Common myeloid progenitor, CD34-positive (primary cell): ENCODE data around the gene ARIH1. TPM values are rescaled to one million over a fixed set of nuclear protein-coding genes. Genes with fewer than 3 reads are reported as not detected.
"Not testable (repeated sequence)": the region's sequence is repeated elsewhere in the genome, so short reads cannot be mapped to it uniquely, and the experiment has no call there.

Experiments
- CTCF ChIA-PET: fragments of 350-600 bp; sonication (Branson Sonifier 250); formaldehyde crosslinking; loops from one replicate; lab custom pipeline; 2021; ENCODE audit warnings: antibody characterized with exemption; lab: Charles Lee
- POLR2A ChIA-PET: fragments of 350-600 bp; sonication (Branson Sonifier 250); formaldehyde crosslinking; loops from one replicate; lab custom pipeline; 2021; ENCODE audit warnings: antibody characterized with exemption; lab: Charles Lee
- DNase-seq, 3 donors: peaks; one replicate each; pipeline versions ENCODE4 v3.0.0 to v3.0.0-alpha.2; 2013
- H3K27ac ChIP-seq, 2 experiments: 1 replicate in 1 of 2; 2 replicates in 1 of 2; pipeline ENCODE4 v1.7.0; 2013; ENCODE audit warnings: inconsistent platforms in 2 of 2, low read length in 2 of 2, mild to moderate bottlenecking in 2 of 2, low read depth in 1 of 2, moderate library complexity in 1 of 2; ENCODE audit not compliant: severe bottlenecking in 2 of 2, insufficient read depth in 1 of 2, poor library complexity in 1 of 2
- H3K27me3 ChIP-seq, 5 experiments: replicated peaks in 2 of 5; 1 replicate in 3 of 5; 2 replicates in 2 of 5; pipeline versions ENCODE4 v1.6.1 to v1.7.0; 2013; ENCODE audit warnings: low read length in 4 of 5, mild to moderate bottlenecking in 2 of 5, moderate library complexity in 2 of 5, inconsistent platforms in 1 of 5; ENCODE audit not compliant: insufficient read depth in 5 of 5, control insufficient read depth in 4 of 5
- H3K36me3 ChIP-seq, 4 experiments: 1 replicate in 2 of 4; 2 replicates in 2 of 4; pipeline versions ENCODE4 v1.6.1 to v1.7.0; 2013; ENCODE audit warnings: low read length in 3 of 4, control low read depth in 1 of 4, mild to moderate bottlenecking in 1 of 4; ENCODE audit not compliant: control insufficient read depth in 4 of 4, insufficient read depth in 4 of 4
- H3K4me1 ChIP-seq, 4 experiments: 1 replicate in 3 of 4; 2 replicates in 1 of 4; pipeline versions ENCODE4 v1.6.1 to v1.7.1; 2013; ENCODE audit warnings: low read length in 3 of 4, mild to moderate bottlenecking in 3 of 4, control low read depth in 1 of 4, inconsistent platforms in 1 of 4, moderate library complexity in 1 of 4; ENCODE audit not compliant: control insufficient read depth in 4 of 4, insufficient read depth in 4 of 4; ENCODE audit errors: control extremely low read depth in 1 of 4
- H3K4me3 ChIP-seq, 7 experiments: 1 replicate in 4 of 7; 2 replicates in 3 of 7; pipeline versions ENCODE4 v1.5.1 to v1.7.0; 2013; ENCODE audit warnings: mild to moderate bottlenecking in 7 of 7, low read length in 6 of 7, moderate library complexity in 6 of 7, inconsistent platforms in 2 of 7, low read depth in 2 of 7, control low read depth in 1 of 7; ENCODE audit not compliant: insufficient read depth in 4 of 7, control insufficient read depth in 1 of 7; ENCODE audit errors: extremely low read depth in 1 of 7
- H3K9me3 ChIP-seq, 5 experiments: 1 replicate in 4 of 5; 2 replicates in 1 of 5; pipeline versions ENCODE4 v1.6.1 to v1.7.1; 2013; ENCODE audit warnings: low read length in 4 of 5, mild to moderate bottlenecking in 2 of 5, inconsistent platforms in 1 of 5, low read depth in 1 of 5, moderate library complexity in 1 of 5; ENCODE audit not compliant: control insufficient read depth in 4 of 5, insufficient read depth in 2 of 5; ENCODE audit errors: control extremely low read depth in 1 of 5
- WGBS: methylation state at CpG from one replicate; pipeline ENCODE4 v1.1.5; 2013; ENCODE audit not compliant: insufficient coverage; 5-methylcytosine and 5-hydroxymethylcytosine counted together
- polyA plus RNA-seq: library from polyadenylated mRNA; unstranded; fragments of 120-200 nt; gene quantifications from one replicate; pipeline ENCODE4 v1.2.1, GENCODE V29; 2013

ARIH1 gene
- polyA plus RNA-seq = 53.5 TPM

DNA sequence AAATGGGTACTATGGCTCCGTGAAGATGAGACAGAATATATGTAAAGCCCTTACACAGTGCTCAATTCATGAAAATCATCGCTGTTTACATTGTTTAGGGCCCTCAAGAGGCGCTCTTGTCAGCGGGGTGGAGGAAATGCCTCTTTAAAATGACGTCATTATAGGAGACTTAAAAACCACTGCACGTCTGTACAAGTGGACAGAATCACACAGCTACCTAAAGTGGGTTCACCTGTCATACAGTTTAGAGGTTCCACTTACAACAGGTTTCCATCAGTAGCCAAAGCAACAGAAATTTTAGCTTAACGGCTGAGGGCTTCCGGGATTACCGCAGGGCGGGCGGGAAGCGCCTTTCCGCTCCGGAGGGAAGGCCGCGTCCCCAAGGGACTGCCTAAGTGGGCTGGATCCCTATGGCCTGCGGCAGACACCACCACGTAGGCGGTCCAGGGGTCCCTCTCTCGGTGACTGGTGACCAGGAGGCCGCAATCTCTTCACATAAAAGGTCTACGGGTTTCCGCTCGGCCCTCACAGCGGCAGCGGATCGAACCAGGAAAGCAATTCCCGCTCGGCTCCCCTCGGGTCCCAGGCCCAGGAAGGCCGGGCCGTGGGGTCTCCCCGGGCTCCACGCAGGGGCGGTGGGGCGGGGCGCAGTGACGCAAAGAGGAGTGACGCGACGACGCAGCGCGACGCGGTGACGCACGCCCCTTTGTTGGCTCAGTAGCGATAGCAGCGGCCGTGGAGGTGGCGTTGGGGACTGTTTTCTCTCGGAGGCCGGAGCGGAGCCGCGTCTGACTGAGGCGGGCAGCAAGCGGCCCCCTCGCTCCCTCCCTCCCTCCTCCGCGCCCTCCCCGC is at the start of gene ARIH1:
ARIH1 (plus strand) TSS at position 717 of the 852 bp plus-strand sequence. CDS start 310 bp downstream, outside the sequence.
- Histone ChIP-seq H3K27me3 (no peaks in the 10 kb centered on the region), H3K36me3 (peaks cover 3 to 7% (median 5%) of the 10 kb centered on the region in 4 experiments), H3K9me3 (no peaks in the 10 kb centered on the region), H3K27ac (peak within 1 kb of the TSS; percentile 100), H3K4me1 (peaks cover 13 to 35% (median 21%) of the 10 kb centered on the region in 4 experiments), H3K4me3 (peak within 1 kb of the TSS; percentile 78 to 98 (median 93))
- POLR2A ChIA-PET = interaction anchor here (0.6 to 2.1 kb wide), 4 partner anchors 9 to 57 kb away, joined by 3 to 5 read pairs (median 4); no protein-coding TSS in a partner anchor
- peak; percentile 95 to 98 (median 97) for DNase-seq
- CTCF ChIA-PET = interaction anchor here (0.7 to 1.6 kb wide), 12 partner anchors 8 to 136 kb away, joined by 3 to 6 read pairs (median 4); partner anchors contain the start of gene HEXA
- under 1% methylated on average over 56 of the region's 63 CpGs for WGBS

- H3K27me3 ChIP-seq = peaks cover 0 to 4% (median 0%) of the 10 kb centered on the region in 5 experiments
- H3K27ac ChIP-seq = no peak overlapping the region
- no peak for DNase-seq
- peaks cover 0 to 5% (median 0%) of the 10 kb centered on the region in 4 experiments for H3K4me1 ChIP-seq
- no peaks in the 10 kb centered on the region for H3K36me3 ChIP-seq
- H3K9me3 ChIP-seq = peaks cover 2 to 32% (median 9%) of the 10 kb centered on the region in 5 experiments
- ChIA-PET CTCF (no interaction called here), POLR2A (no interaction called here)
- H3K4me3 ChIP-seq = no peak overlapping the region
Observed at GRCh38 chr15:72426753-72427152, 47.4 kb upstream of the ARIH1 start.

- Histone ChIP-seq H3K4me3 (no peak overlapping the region), H3K4me1 (no peaks in the 10 kb centered on the region), H3K27me3 (peaks cover 0 to 5% (median 0%) of the 10 kb centered on the region in 5 experiments), H3K27ac (no peak overlapping the region), H3K36me3 (no peaks in the 10 kb centered on the region), H3K9me3 (peaks cover 0 to 24% (median 5%) of the 10 kb centered on the region in 5 experiments)
- POLR2A ChIA-PET = no interaction called here
- CTCF ChIA-PET = no interaction called here
- WGBS = no CpG with 5 or more reads among the region's 1 CpG
- DNase-seq = peak in 1 of 3 donors; percentile 5
Observed at GRCh38 chr15:72437650-72438316, 36.3 kb upstream of the ARIH1 start.

- H3K4me3 ChIP-seq, DNase-seq, POLR2A ChIA-PET, H3K27ac ChIP-seq, H3K9me3 ChIP-seq, H3K27me3 ChIP-seq, H3K4me1 ChIP-seq, H3K36me3 ChIP-seq: not testable (repeated sequence)
- CTCF ChIA-PET = interaction anchor here (1.4 kb wide), 1 partner anchor 11 kb away, joined by 4 read pairs; no protein-coding TSS in a partner anchor
- WGBS = no CpG with 5 or more reads among the region's 5 CpGs
Observed at GRCh38 chr15:72442848-72443247, 31.3 kb upstream of the ARIH1 start.

DNA sequence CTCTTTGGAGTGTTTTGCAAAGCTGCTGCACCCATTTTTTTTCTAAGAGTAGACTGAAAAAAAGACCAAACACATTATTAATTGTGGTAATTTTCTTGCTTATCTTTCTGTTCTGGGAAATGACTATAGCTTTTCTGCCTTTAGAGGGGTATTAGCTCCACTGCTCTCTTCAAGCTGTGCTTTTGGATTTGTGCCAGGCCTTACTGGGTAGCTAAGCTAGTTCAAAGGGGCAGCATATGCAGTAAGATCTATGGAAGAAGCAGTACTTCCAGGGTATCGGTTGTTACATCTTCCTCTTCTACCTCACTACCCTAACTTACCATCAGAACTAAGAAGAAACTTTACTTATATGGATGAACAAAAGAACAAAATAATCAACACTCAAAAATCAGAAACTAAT is 28.7 kb upstream of the ARIH1 start:
- H3K27ac ChIP-seq = no peak overlapping the region
- H3K4me3 ChIP-seq = no peak overlapping the region
- no CpG with 5 or more reads among the region's 1 CpG for WGBS
- ChIA-PET CTCF (interaction anchor here (0.7 kb wide), 1 partner anchor 260 kb away, joined by 3 read pairs; no protein-coding TSS in a partner anchor), POLR2A (no interaction called here)
- peaks cover 0 to 1% (median 0%) of the 10 kb centered on the region in 5 experiments for H3K27me3 ChIP-seq
- peaks cover 0 to 1% (median 0%) of the 10 kb centered on the region in 5 experiments for H3K9me3 ChIP-seq
- H3K4me1 ChIP-seq = no peaks in the 10 kb centered on the region
- DNase-seq = no peak
- no peaks in the 10 kb centered on the region for H3K36me3 ChIP-seq

DNA sequence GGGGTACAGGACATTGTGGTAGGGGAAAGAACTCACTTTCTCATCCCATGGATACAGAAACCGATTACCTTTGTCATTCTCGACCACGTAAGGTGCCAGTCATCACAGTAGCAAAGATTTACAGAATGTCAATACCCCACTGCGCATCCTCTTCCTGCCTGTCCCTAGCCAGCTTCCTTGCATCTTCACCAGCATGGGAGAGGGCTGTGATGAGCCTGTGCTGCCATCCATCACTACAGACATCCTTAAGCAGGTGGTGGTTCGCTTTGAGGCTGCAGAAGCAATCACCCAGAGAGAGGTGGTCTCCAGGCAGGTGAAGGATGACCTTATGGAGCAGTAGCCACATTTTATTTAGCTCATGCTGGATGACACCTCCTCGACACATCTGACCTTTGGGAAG is 23.3 kb upstream of the ARIH1 start:
- H3K36me3 ChIP-seq = no peaks in the 10 kb centered on the region
- 87% methylated on average over 6 of the region's 6 CpGs for WGBS
- ChIA-PET CTCF (interaction anchor here (0.8 kb wide), 1 partner anchor 16 kb away, joined by 3 read pairs; no protein-coding TSS in a partner anchor), POLR2A (no interaction called here)
- no peak overlapping the region for H3K27ac ChIP-seq
- H3K4me1 ChIP-seq = no peaks in the 10 kb centered on the region
- no peak overlapping the region for H3K4me3 ChIP-seq
- H3K27me3 ChIP-seq = peaks cover 0 to 2% (median 0%) of the 10 kb centered on the region in 5 experiments
- no peak for DNase-seq
- no peaks in the 10 kb centered on the region for H3K9me3 ChIP-seq
